ENCODE measurements around the gene PVR. TPM values are rescaled to one million over a fixed set of nuclear protein-coding genes. Genes with fewer than 3 reads are reported as not detected.
"Not testable (repeated sequence)": the region's sequence is repeated elsewhere in the genome, so short reads cannot be mapped to it uniquely, and the experiment has no call there.

PVR gene
- polyA plus RNA-seq, 1 of the 3 experiments (the other 2 are of a cell fraction) = 90.8 TPM

DNA sequence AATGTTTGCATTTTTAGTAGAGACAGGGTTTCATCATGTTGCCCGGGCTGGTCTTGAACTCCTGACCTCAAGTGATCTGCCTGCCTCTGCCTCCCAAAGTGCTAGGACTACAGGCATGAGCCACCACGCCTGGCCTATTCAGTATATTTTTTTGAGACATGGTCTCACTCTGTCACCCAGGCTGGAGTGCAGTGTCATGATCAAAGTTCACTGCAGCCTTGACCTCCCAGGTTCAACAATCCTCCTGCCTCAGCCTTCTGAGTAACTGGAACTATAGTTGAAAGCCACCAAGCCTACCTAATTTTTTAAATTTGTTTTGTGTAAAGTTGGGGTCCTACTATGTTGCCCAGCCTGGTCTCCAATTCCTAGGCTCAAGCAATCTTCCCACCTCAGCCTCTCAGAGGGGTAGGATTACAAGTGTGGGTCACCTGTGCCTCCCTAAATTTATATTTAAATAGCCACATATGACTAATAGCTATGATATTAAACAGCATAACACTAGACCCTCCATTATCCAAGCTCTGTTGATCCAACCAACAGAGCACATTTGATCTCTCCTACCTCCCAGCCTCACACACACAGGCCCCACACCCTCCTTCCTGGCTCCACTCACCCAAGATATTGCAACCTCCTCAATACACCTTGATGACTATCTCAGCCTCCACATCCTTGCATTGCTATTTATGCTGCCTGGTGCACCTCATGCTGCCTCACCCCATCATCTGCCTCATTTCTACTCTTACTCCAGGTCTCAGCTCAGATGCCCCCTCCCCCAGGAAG, 25.5 kb downstream of the PVR start:
- DNase-seq = no peak
- Histone ChIP-seq H4K20me1 (ENCODE audit: insufficient read depth) (no peaks in the 10 kb centered on the region), H3K27me3 (ENCODE audit: insufficient read depth) (no peaks in the 10 kb centered on the region), H3K79me2 (ENCODE audit: insufficient read depth) (no peaks in the 10 kb centered on the region; the same call in 1 of the 2 replicates), H3K36me3 (replicated peaks in 1 of 2; ENCODE audit: control insufficient read depth in 1 of 2, insufficient read depth in 2 of 2, low read length in 1 of 2) (no peaks in the 10 kb centered on the region), H3K4me1 (ENCODE audit: control insufficient read depth in 1 of 2, insufficient read depth in 2 of 2, low read depth in 1 of 2, low read length in 1 of 2) (no peaks in the 10 kb centered on the region), H3F3A (replicated peaks; ENCODE audit: insufficient read depth) (peaks cover 7% of the 10 kb centered on the region), H3K4me3 (ENCODE audit: low read depth in 2 of 2, low read length in 1 of 2) (no peak overlapping the region), H3K9ac (no peak overlapping the region), H3K9me3 (no peaks in the 10 kb centered on the region), H3K9me2 (no peaks in the 10 kb centered on the region), H2AFZ (ENCODE audit: low read depth) (no peak overlapping the region), H3K4me2 (no peak overlapping the region), H3K27ac (ENCODE audit: low read depth in 2 of 2, low read length in 1 of 2) (no peak overlapping the region)
- ChIA-PET CTCF (interaction anchor here (1.3 kb wide), 1 partner anchor 12 kb away, joined by 4 read pairs; no protein-coding TSS in a partner anchor), POLR2A (no interaction called here)
- 78% methylated on average over 2 of the region's 2 CpGs for WGBS (ENCODE audit: low lambda C conversion rate)
- TF ChIP-seq FOXJ3 (CRISPR knock-in tag; IDR thresholded peaks at IDR 0.05) = no peak
- TF ChIP-seq RXRA (IDR thresholded peaks at IDR 0.05; ENCODE audit: borderline replicate concordance, low read depth) = no peak
- no peak for TF ChIP-seq GATA2 (CRISPR knock-in tag; IDR thresholded peaks at IDR 0.05)
- TF ChIP-seq GABPA (IDR thresholded peaks at IDR 0.05; ENCODE audit: low read depth) = no peak
- TF ChIP-seq TCF12 (IDR thresholded peaks at IDR 0.05) = no peak
- TF ChIP-seq CHD2 (IDR thresholded peaks at IDR 0.05; ENCODE audit: low read length, partially characterized antibody) = no peak
- no peak for TF ChIP-seq SIN3A (IDR thresholded peaks at IDR 0.05; ENCODE audit: borderline replicate concordance, low read depth, low read length)
- TF ChIP-seq, protein P1, sequence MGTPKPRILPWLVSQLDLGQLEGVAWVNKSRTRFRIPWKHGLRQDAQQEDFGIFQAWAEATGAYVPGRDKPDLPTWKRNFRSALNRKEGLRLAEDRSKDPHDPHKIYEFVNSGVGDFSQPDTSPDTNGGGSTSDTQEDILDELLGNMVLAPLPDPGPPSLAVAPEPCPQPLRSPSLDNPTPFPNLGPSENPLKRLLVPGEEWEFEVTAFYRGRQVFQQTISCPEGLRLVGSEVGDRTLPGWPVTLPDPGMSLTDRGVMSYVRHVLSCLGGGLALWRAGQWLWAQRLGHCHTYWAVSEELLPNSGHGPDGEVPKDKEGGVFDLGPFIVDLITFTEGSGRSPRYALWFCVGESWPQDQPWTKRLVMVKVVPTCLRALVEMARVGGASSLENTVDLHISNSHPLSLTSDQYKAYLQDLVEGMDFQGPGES (IDR thresholded peaks at IDR 0.05; ENCODE audit: low read depth, low read length) = no peak
- TF ChIP-seq, protein P2, sequence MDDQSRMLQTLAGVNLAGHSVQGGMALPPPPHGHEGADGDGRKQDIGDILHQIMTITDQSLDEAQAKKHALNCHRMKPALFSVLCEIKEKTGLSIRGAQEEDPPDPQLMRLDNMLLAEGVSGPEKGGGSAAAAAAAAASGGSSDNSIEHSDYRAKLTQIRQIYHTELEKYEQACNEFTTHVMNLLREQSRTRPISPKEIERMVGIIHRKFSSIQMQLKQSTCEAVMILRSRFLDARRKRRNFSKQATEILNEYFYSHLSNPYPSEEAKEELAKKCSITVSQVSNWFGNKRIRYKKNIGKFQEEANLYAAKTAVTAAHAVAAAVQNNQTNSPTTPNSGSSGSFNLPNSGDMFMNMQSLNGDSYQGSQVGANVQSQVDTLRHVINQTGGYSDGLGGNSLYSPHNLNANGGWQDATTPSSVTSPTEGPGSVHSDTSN (IDR thresholded peaks at IDR 0.05) = no peak
- TF ChIP-seq NRF1 (IDR thresholded peaks at IDR 0.05; ENCODE audit: low read depth, low read length) = no peak
- TF ChIP-seq FOSL2 (IDR thresholded peaks at IDR 0.05; ENCODE audit: borderline replicate concordance, low read depth) = no peak
- no peak for TF ChIP-seq ELF1 (IDR thresholded peaks at IDR 0.05)
- no peak for TF ChIP-seq JUND (IDR thresholded peaks at IDR 0.05)
- TF ChIP-seq, protein P3, sequence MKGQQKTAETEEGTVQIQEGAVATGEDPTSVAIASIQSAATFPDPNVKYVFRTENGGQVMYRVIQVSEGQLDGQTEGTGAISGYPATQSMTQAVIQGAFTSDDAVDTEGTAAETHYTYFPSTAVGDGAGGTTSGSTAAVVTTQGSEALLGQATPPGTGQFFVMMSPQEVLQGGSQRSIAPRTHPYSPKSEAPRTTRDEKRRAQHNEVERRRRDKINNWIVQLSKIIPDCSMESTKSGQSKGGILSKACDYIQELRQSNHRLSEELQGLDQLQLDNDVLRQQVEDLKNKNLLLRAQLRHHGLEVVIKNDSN (IDR thresholded peaks at IDR 0.05; ENCODE audit: borderline replicate concordance, low read depth) = no peak

DNA sequence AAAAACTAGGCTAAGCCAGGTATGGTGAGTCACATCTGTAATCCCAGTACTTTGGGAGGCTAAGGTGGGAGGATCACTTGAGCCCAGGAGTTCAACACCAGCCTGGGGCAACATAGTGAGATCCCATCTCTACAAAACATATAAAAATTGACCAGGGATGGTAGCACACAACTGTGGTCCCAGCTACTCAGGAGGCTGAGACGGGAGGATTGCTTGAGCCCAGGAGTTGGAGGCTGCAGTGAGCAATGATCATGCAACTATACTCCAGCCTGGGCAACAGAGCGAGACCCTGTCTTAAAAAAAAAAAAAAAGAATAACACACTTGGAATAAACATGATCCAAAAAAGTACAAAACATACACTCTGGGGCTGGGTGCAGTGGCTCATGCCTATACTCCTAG, 26.3 kb downstream of the PVR start:
- DNase-seq; POLR2A ChIA-PET; H3K27ac ChIP-seq (ENCODE audit: low read depth in 2 of 2, low read length in 1 of 2); H3K36me3 ChIP-seq (replicated peaks in 1 of 2; ENCODE audit: control insufficient read depth in 1 of 2, insufficient read depth in 2 of 2, low read length in 1 of 2); H3K9me2 ChIP-seq; H3K9me3 ChIP-seq; H3K4me3 ChIP-seq (ENCODE audit: low read depth in 2 of 2, low read length in 1 of 2); H3K9ac ChIP-seq; H2AFZ ChIP-seq (ENCODE audit: low read depth); H3K79me2 ChIP-seq (ENCODE audit: insufficient read depth); H3F3A ChIP-seq (replicated peaks; ENCODE audit: insufficient read depth); H3K4me1 ChIP-seq (ENCODE audit: control insufficient read depth in 1 of 2, insufficient read depth in 2 of 2, low read depth in 1 of 2, low read length in 1 of 2); H4K20me1 ChIP-seq (ENCODE audit: insufficient read depth); H3K27me3 ChIP-seq (ENCODE audit: insufficient read depth); H3K4me2 ChIP-seq: not testable (repeated sequence)
- CTCF ChIA-PET = interaction anchor here (1.3 kb wide), 1 partner anchor 12 kb away, joined by 4 read pairs; no protein-coding TSS in a partner anchor
- WGBS (ENCODE audit: low lambda C conversion rate) = 78% methylated on average over 2 of the region's 2 CpGs

Data from SK-N-SH (cell line).